HCT116 (cell line): Measurements from ENCODE around the gene TBCD. TPM values are rescaled to one million over a fixed set of nuclear protein-coding genes. Genes with fewer than 3 reads are reported as not detected.

ENCODE experiments used
- ATAC-seq: fragments of 200-7000 bp; cut with Tn5 transposase; 2 replicates; pipeline ENCODE4 v1.9.1; 2020; ENCODE audit warnings: mild to moderate bottlenecking, moderate library complexity
- BruUV-seq: library from RNA; stranded (reverse); fragments of 400-500 nt; replicated peaks from 2 replicates; lab custom pipeline; 2021; lab: Mats Ljungman, UMichigan
- CTCF ChIA-PET: fragments of 300-600 bp; sonication (Branson Sonifier 250); formaldehyde crosslinking; loops from one replicate; lab custom pipeline; 2021; ENCODE audit warnings: antibody characterized with exemption; lab: Charles Lee
- POLR2A ChIA-PET: fragments of 300-600, 350-600 bp; sonication (Branson Sonifier 250); formaldehyde crosslinking; loops from one replicate; lab custom pipeline; 2021; ENCODE audit warnings: antibody characterized with exemption; lab: Charles Lee
- RAD21 ChIA-PET, 2 experiments: fragments of 300-600 bp; sonication (Branson Sonifier 250); formaldehyde crosslinking; loops; one replicate each; lab custom pipeline; 2023; ENCODE audit warnings: low total read pairs in 2 of 2; ENCODE audit not compliant: uncharacterized antibody in 2 of 2, unreplicated experiment in 2 of 2, low non-redundant PET in 1 of 2; lab: Charles Lee
- DNase-seq: peaks from one replicate; pipeline ENCODE4 v3.0.0-alpha.2; 2010; ENCODE audit warnings: low read depth, low spot score
- H2AFZ ChIP-seq: fragments of 200-600 bp; shearing (Covaris generic), sonication (generic); 2 replicates; pipeline ENCODE4 v1.6.1; 2017; ENCODE audit warnings: low read depth, mixed run types, mixed read lengths, antibody characterized with exemption, low read length; ENCODE audit not compliant: poor library complexity, severe bottlenecking
- H3K27ac ChIP-seq: 2 replicates; pipeline ENCODE4 v1.5.1; 2012; ENCODE audit warnings: low read depth, low read length
- H3K27me3 ChIP-seq: fragments of 200-600 bp; sonication (generic); 2 replicates; pipeline ENCODE4 v1.6.1; 2016; ENCODE audit warnings: mixed run types, low read length, mixed read lengths; ENCODE audit not compliant: insufficient read depth
- H3K36me3 ChIP-seq, 2 experiments: fragments of 200-500 bp in 1 of 2; fragments of 200-600 bp in 1 of 2; sonication (Bioruptor generic) in 1 of 2; sonication (generic) in 1 of 2; 2 replicates each; pipeline versions ENCODE4 v1.5.1 to v1.6.1; 2014 to 2016; ENCODE audit warnings: low read length in 2 of 2, inconsistent platforms in 1 of 2, mixed read lengths in 1 of 2, mixed run types in 1 of 2; ENCODE audit not compliant: insufficient read depth in 2 of 2, control insufficient read depth in 1 of 2
- H3K4me1 ChIP-seq, 2 experiments: fragments of 200-600 bp in 1 of 2; sonication (generic) in 1 of 2; 2 replicates each; pipeline versions ENCODE4 v1.5.1 to v1.6.1; 2012 to 2017; ENCODE audit warnings: low read length in 2 of 2, inconsistent platforms in 1 of 2, mild to moderate bottlenecking in 1 of 2, mixed read lengths in 1 of 2, mixed run types in 1 of 2, moderate library complexity in 1 of 2; ENCODE audit not compliant: insufficient read depth in 2 of 2, control insufficient read depth in 1 of 2
- H3K4me2 ChIP-seq: fragments of 200-600 bp; sonication (generic); 2 replicates; pipeline ENCODE4 v1.6.1; 2017; ENCODE audit warnings: mixed run types, low read length, mixed read lengths
- H3K4me3 ChIP-seq, 2 experiments: fragments of 200-600 bp in 1 of 2; sonication (generic) in 1 of 2; replicated peaks in 1 of 2; 2 replicates each; pipeline ENCODE4 v1.5.1; 2011 to 2016; ENCODE audit warnings: low read length in 2 of 2, control low read depth in 1 of 2, low read depth in 1 of 2, mild to moderate bottlenecking in 1 of 2, mixed read lengths in 1 of 2, mixed run types in 1 of 2
- H3K79me2 ChIP-seq: fragments of 200-600 bp; sonication (generic); 2 replicates; pipeline ENCODE4 v1.6.1; 2017; ENCODE audit warnings: mild to moderate bottlenecking, mixed run types, low read length, moderate library complexity, mixed read lengths; ENCODE audit not compliant: insufficient read depth
- H3K9ac ChIP-seq: fragments of 200-600 bp; sonication (generic); 2 replicates; pipeline ENCODE4 v1.6.1; 2016; ENCODE audit warnings: low read length, mixed read lengths
- H3K9me2 ChIP-seq: fragments of 200-600 bp; sonication (generic), shearing (Covaris generic); 2 replicates; pipeline ENCODE4 v1.6.1; 2017; ENCODE audit warnings: mixed run types, mild to moderate bottlenecking, moderate library complexity; ENCODE audit not compliant: insufficient read depth
- H3K9me3 ChIP-seq, 2 experiments: fragments of 200-500 bp in 1 of 2; fragments of 200-600 bp in 1 of 2; sonication (Bioruptor generic) in 1 of 2; sonication (generic) in 1 of 2; 2 replicates each; pipeline ENCODE4 v1.6.1; 2014 to 2017; ENCODE audit warnings: low read length in 2 of 2, mixed read lengths in 2 of 2, inconsistent platforms in 1 of 2, low read depth in 1 of 2, mild to moderate bottlenecking in 1 of 2, mixed run types in 1 of 2, moderate library complexity in 1 of 2; ENCODE audit not compliant: control insufficient read depth in 1 of 2, insufficient read depth in 1 of 2
- H4K20me1 ChIP-seq: fragments of 200-600 bp; sonication (generic), shearing (Covaris generic); 2 replicates; pipeline ENCODE4 v1.6.1; 2017; ENCODE audit warnings: mixed run types, mild to moderate bottlenecking, moderate library complexity; ENCODE audit not compliant: insufficient read depth
- CEBPB ChIP-seq: IDR thresholded peaks from 2 replicates; pipeline ENCODE4 v1.6.1; 2012; ENCODE audit warnings: low read depth
- EZH2 ChIP-seq: fragments of 200-600 bp; sonication (generic); IDR thresholded peaks from 2 replicates; pipeline ENCODE4 v1.6.1; 2017; ENCODE audit warnings: antibody characterized with exemption, mixed run types
- SRF ChIP-seq: IDR thresholded peaks from 2 replicates; pipeline ENCODE4 v1.6.1; 2012; ENCODE audit warnings: low read depth
- YY1 ChIP-seq: IDR thresholded peaks from 2 replicates; pipeline ENCODE4 v1.6.1; 2011; ENCODE audit warnings: low read length, low read depth, moderate library complexity, mild to moderate bottlenecking; ENCODE audit not compliant: insufficient replicate concordance; ENCODE audit errors: extremely low read depth
- intact Hi-C: fragments of 100-400 bp; cut with micrococcal nuclease; formaldehyde crosslinking; loops from 2 replicates; pipeline ENCODE4 v1.10.0; 2022
- total RNA-seq: library from RNA; stranded (reverse); gene quantifications from one replicate; pipeline ENCODE4 v1.2.1, GENCODE V29; 2021; ENCODE audit not compliant: unreplicated experiment
- TF ChIP-seq, protein P1 (sequence below): IDR thresholded peaks from 2 replicates; pipeline ENCODE4 v1.6.1; 2011; ENCODE audit warnings: mild to moderate bottlenecking, low read length, moderate library complexity; ENCODE audit not compliant: insufficient replicate concordance; ENCODE audit errors: extremely low read depth

Gene TBCD
- total RNA-seq, 1 experiment from 2014 or later, result 152 TPM

DNA sequence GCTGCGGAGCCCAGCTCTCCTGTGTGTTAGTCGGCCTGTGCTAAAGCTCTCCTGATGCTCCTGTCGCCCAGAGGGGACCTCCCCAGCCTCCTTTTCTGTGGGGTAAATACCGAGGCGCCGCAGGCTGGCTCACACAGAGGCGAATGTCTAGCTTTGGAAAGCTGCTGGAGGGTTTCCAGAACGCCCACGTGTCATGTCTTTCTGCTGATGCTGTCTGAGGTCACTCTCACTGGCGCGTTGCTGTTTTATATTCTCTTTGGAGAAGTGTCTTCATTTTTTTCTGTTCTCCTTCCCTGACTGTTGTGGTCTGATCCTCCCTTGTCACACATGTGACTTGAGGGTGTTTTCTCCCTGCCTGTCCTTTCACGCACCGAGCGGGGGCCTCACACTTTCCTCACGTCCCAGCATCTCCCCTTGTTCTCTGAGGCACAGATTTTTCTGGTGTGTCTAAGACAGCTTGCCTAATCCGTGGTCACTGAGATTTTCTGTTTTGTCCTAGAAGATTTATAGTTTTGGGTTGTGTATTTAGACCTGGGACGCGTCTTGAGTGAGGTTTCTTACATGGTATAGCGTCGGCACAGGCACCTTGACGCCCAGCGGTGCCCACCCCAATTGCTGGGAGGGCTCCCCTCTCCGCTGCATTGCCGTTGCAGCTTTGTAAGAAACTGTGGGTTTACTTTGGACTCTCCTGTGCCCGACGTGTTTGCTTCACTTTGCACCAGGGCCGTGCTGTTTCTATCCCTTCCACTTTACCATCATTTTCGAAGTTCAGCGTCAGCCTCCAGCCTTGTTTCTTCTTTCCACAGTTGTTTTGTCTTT, 180.0 kb downstream of the TBCD start:
- Histone ChIP-seq H3K36me3 (peaks cover 5 to 35% of the 10 kb centered on the region in 2 experiments; a peak in 3 of 4 replicates), H3K9ac (no peak overlapping the region), H3K9me3 (no peaks in the 10 kb centered on the region), H3K27me3 (no peaks in the 10 kb centered on the region), H3K4me2 (no peak overlapping the region), H2AFZ (no peak overlapping the region), H3K4me1 (no peaks in the 10 kb centered on the region), H3K27ac (no peak overlapping the region), H3K9me2 (no peaks in the 10 kb centered on the region), H4K20me1 (no peaks in the 10 kb centered on the region), H3K4me3 (no peak overlapping the region), H3K79me2 (no peaks in the 10 kb centered on the region)
- DNase-seq, result no peak
- POLR2A ChIA-PET, result no interaction called here
- RAD21 ChIA-PET, result no interaction called here
- intact Hi-C loops, result no loop called here
- CTCF ChIA-PET, result interaction anchor here (0.9 kb wide), 1 partner anchor 150 kb away, joined by 3 read pairs; no protein-coding TSS in a partner anchor
- no peak for ATAC-seq
- no TSS peak for BruUV-seq
- no peak for TF ChIP-seq EZH2
- no peak for TF ChIP-seq YY1
- no peak for TF ChIP-seq CEBPB
- TF ChIP-seq, protein P1, sequence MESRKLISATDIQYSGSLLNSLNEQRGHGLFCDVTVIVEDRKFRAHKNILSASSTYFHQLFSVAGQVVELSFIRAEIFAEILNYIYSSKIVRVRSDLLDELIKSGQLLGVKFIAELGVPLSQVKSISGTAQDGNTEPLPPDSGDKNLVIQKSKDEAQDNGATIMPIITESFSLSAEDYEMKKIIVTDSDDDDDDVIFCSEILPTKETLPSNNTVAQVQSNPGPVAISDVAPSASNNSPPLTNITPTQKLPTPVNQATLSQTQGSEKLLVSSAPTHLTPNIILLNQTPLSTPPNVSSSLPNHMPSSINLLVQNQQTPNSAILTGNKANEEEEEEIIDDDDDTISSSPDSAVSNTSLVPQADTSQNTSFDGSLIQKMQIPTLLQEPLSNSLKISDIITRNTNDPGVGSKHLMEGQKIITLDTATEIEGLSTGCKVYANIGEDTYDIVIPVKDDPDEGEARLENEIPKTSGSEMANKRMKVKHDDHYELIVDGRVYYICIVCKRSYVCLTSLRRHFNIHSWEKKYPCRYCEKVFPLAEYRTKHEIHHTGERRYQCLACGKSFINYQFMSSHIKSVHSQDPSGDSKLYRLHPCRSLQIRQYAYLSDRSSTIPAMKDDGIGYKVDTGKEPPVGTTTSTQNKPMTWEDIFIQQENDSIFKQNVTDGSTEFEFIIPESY, result no peak
- no peak for TF ChIP-seq SRF
